Liver (tissue), 3 donors: ENCODE results near the gene TP53AIP1.

Source experiments
- EGR1 ChIP-seq, 2 donors: IDR thresholded peaks; 2 replicates each; pipeline ENCODE4 v1.6.1; 2016 to 2018; ENCODE audit warnings: antibody characterized with exemption in 2 of 2, low read depth in 2 of 2
- GABPA ChIP-seq, 2 donors: IDR thresholded peaks in 1 of 2; conservative IDR thresholded peaks in 1 of 2; 2 replicates each; pipeline ENCODE4 v1.6.1; 2016; ENCODE audit warnings: antibody characterized with exemption in 2 of 2, mild to moderate bottlenecking in 1 of 2, moderate library complexity in 1 of 2
- HNF4G ChIP-seq: IDR thresholded peaks from 2 replicates; pipeline ENCODE4 v1.6.1; 2016; ENCODE audit warnings: antibody characterized with exemption
- RAD21 ChIP-seq, 2 donors: IDR thresholded peaks; 2 replicates each; pipeline ENCODE4 v1.6.1; 2016; ENCODE audit warnings: antibody characterized with exemption in 2 of 2, mild to moderate bottlenecking in 2 of 2
- REST ChIP-seq: IDR thresholded peaks from 2 replicates; pipeline ENCODE4 v1.6.1; 2016; ENCODE audit warnings: antibody characterized with exemption, mild to moderate bottlenecking
- TAF1 ChIP-seq: conservative IDR thresholded peaks from 2 replicates; pipeline ENCODE4 v1.6.1; 2016; ENCODE audit warnings: antibody characterized with exemption, mild to moderate bottlenecking
- YY1 ChIP-seq: IDR thresholded peaks from 2 replicates; pipeline ENCODE4 v1.6.1; 2016; ENCODE audit warnings: antibody characterized with exemption, mild to moderate bottlenecking
- ZBTB33 ChIP-seq: IDR thresholded peaks from 2 replicates; pipeline ENCODE4 v1.6.1; 2016; ENCODE audit warnings: antibody characterized with exemption
- TF ChIP-seq, protein P1 (sequence below): fragments of 150-350 bp; IDR thresholded peaks from 2 replicates; pipeline ENCODE4 v1.5.1; 2017; ENCODE audit warnings: improper control_type of control experiment, low read depth, low read length; ENCODE audit not compliant: missing input control
- TF ChIP-seq, protein P2 (sequence below): IDR thresholded peaks from 2 replicates; pipeline ENCODE4 v1.6.1; 2016; ENCODE audit warnings: antibody characterized with exemption
- donor health status: healthy.
- donor health status: healthy.

DNA sequence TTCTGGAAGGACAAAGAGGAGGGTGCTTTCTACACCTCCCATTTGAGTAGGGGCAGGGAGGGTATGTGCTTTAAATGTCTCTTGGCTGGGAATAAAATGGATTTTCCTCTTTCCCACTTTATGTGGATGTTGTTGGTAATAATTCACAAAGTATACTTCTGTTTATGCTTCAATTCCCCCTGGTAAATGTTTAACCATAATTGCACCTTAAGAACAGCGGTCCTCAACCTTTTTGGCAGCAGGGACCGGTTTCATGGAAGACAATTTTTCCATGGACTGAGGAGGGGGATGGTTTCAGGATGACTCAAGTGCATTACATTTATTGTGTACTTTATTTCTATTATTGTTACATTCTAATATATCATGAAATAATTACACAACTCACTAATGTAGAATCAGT, 4.0 kb upstream of the TP53AIP1 start:
- TF ChIP-seq, protein P1, sequence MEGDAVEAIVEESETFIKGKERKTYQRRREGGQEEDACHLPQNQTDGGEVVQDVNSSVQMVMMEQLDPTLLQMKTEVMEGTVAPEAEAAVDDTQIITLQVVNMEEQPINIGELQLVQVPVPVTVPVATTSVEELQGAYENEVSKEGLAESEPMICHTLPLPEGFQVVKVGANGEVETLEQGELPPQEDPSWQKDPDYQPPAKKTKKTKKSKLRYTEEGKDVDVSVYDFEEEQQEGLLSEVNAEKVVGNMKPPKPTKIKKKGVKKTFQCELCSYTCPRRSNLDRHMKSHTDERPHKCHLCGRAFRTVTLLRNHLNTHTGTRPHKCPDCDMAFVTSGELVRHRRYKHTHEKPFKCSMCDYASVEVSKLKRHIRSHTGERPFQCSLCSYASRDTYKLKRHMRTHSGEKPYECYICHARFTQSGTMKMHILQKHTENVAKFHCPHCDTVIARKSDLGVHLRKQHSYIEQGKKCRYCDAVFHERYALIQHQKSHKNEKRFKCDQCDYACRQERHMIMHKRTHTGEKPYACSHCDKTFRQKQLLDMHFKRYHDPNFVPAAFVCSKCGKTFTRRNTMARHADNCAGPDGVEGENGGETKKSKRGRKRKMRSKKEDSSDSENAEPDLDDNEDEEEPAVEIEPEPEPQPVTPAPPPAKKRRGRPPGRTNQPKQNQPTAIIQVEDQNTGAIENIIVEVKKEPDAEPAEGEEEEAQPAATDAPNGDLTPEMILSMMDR: no peak
- TF ChIP-seq RAD21 (IDR thresholded peaks at IDR 0.05): no peak
- no peak for TF ChIP-seq EGR1 (IDR thresholded peaks at IDR 0.05; ENCODE audit: low read depth in 2 of 2)
- TF ChIP-seq HNF4G: no peak
- TF ChIP-seq, protein P2, sequence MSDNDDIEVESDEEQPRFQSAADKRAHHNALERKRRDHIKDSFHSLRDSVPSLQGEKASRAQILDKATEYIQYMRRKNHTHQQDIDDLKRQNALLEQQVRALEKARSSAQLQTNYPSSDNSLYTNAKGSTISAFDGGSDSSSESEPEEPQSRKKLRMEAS: no peak
- no peak for TF ChIP-seq YY1
- no peak for TF ChIP-seq REST
- no peak for TF ChIP-seq GABPA (IDR thresholded peaks at IDR 0.05 in 1 of 2, conservative IDR thresholded peaks at IDR 0.05 in 1 of 2)
- no peak for TF ChIP-seq ZBTB33
- TF ChIP-seq TAF1: no peak
